Duodenal mucosa (tissue), 2 donors: ENCODE results near the gene MYO1G.

Experiments
- H3K27ac ChIP-seq: one replicate; pipeline ENCODE4 v1.7.0; 2013; ENCODE audit warnings: low read depth, low read length
- H3K27me3 ChIP-seq, 2 donors: one replicate each; pipeline ENCODE4 v1.7.0; 2013; ENCODE audit warnings: low read length in 2 of 2, control low read depth in 1 of 2; ENCODE audit not compliant: insufficient read depth in 2 of 2, control insufficient read depth in 1 of 2
- H3K36me3 ChIP-seq, 2 donors: one replicate each; pipeline ENCODE4 v1.7.0; 2013; ENCODE audit warnings: low read length in 2 of 2, control low read depth in 1 of 2; ENCODE audit not compliant: insufficient read depth in 2 of 2, control insufficient read depth in 1 of 2
- H3K4me1 ChIP-seq, 2 donors: one replicate each; pipeline ENCODE4 v1.7.0; 2013; ENCODE audit warnings: low read length in 2 of 2, control low read depth in 1 of 2; ENCODE audit not compliant: insufficient read depth in 2 of 2, control insufficient read depth in 1 of 2
- H3K4me3 ChIP-seq, 2 donors: one replicate each; pipeline ENCODE4 v1.7.0; 2013; ENCODE audit warnings: low read length in 2 of 2, low read depth in 1 of 2
- H3K9ac ChIP-seq, 2 donors: one replicate each; pipeline ENCODE4 v1.7.0; 2013; ENCODE audit warnings: low read length in 2 of 2, low read depth in 1 of 2
- H3K9me3 ChIP-seq, 2 donors: one replicate each; pipeline ENCODE4 v1.7.0; 2013; ENCODE audit warnings: low read length in 2 of 2, control low read depth in 1 of 2; ENCODE audit not compliant: control insufficient read depth in 1 of 2

Gene MYO1G

DNA sequence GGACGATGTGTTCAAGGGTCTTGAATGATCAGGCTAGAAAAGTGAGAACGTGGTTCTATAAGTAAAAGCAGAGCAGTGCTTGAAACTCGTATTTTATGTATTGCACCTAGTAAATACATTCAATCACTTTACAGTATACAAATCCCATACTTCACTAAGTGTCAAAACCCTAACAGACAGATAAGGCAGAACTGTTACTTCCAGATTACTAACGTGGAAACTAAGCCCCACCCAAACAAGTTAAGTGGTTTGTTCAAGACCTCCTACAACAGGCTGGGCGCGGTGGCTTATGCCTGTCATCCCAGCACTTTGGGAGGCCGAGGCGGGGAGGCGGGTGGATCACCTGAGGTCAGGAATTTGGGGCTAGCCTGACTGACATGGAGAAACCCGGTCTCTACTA, 9.2 kb upstream of the MYO1G start:
- Histone ChIP-seq H3K36me3 (peaks cover 14 to 23% of the 10 kb centered on the region in 2 donors), H3K4me3 (no peak overlapping the region), H3K27me3 (no peaks in the 10 kb centered on the region), H3K27ac (no peak overlapping the region), H3K9ac (no peak overlapping the region), H3K9me3 (no peaks in the 10 kb centered on the region), H3K4me1 (peaks cover 22 to 25% of the 10 kb centered on the region in 2 donors)

- peaks cover 19 to 28% of the 10 kb centered on the region in 2 donors for H3K36me3 ChIP-seq
- peaks cover 22 to 25% of the 10 kb centered on the region in 2 donors for H3K4me1 ChIP-seq
- no peaks in the 10 kb centered on the region for H3K27me3 ChIP-seq
- H3K9ac ChIP-seq = peak overlapping the region in 1 of 2 donors; percentile 96
- no peak overlapping the region for H3K27ac ChIP-seq
- H3K9me3 ChIP-seq = no peaks in the 10 kb centered on the region
- no peak overlapping the region for H3K4me3 ChIP-seq
These were observed 8.6 kb upstream of the MYO1G start for GRCh38 chr7:44987457-44987856.

DNA sequence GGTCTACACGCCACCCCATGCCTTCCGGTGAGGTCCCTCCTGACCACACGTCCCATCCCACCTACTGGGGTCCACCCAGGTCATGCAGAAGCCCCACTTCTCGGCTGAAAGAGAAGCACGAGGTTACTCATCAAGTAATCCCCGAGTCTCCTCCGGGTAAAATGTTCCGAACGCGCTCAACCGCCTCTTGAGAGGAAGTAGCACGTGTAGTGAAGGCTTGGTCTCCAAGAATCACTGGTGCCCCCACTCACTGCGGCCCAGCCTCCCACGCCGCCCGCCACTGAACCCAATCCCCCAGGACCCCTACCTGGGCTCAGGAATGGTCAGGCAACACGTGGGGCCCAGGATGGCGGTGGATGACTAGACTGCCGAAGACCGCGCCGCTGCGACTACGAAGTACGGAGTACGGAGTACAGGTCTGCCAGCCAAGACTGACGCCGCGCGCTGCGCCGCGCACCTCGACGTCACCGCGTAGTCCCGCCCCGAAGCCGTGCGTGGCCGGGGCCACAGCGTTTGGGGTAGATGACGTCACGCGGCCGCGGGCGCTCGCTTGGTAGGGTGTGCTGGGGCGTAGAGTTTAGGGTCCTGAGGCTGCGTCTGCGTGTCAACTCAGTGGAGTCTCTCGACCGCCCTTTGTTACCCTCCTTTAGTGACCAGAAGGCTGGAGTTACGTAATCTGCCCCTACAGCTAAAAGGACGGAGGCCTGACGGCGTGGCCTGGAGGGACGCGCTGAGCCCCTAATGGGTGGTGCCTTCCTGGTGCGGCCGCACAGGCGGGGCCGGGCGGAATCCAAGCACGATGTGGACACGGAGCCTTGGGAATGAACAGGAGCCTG, 7.6 kb upstream of the MYO1G start:
- Histone ChIP-seq H3K27me3 (no peaks in the 10 kb centered on the region), H3K4me3 (peak overlapping the region; percentile 76 to 89), H3K27ac (peak overlapping the region; percentile 93), H3K9ac (peak overlapping the region; percentile 95 to 96), H3K9me3 (no peaks in the 10 kb centered on the region), H3K36me3 (peaks cover 20 to 34% of the 10 kb centered on the region in 2 donors), H3K4me1 (peaks cover 22 to 25% of the 10 kb centered on the region in 2 donors)

GRCh38 chr7:44985900-44986217, 7.0 kb upstream of the MYO1G start:
- H3K9ac ChIP-seq = peak overlapping the region; percentile 95 to 96
- H3K4me1 ChIP-seq = peaks cover 25 to 29% of the 10 kb centered on the region in 2 donors
- H3K27ac ChIP-seq = peak overlapping the region; percentile 93
- H3K9me3 ChIP-seq = no peaks in the 10 kb centered on the region
- H3K36me3 ChIP-seq = peaks cover 20 to 40% of the 10 kb centered on the region in 2 donors
- peak overlapping the region; percentile 76 to 89 for H3K4me3 ChIP-seq
- no peaks in the 10 kb centered on the region for H3K27me3 ChIP-seq

DNA sequence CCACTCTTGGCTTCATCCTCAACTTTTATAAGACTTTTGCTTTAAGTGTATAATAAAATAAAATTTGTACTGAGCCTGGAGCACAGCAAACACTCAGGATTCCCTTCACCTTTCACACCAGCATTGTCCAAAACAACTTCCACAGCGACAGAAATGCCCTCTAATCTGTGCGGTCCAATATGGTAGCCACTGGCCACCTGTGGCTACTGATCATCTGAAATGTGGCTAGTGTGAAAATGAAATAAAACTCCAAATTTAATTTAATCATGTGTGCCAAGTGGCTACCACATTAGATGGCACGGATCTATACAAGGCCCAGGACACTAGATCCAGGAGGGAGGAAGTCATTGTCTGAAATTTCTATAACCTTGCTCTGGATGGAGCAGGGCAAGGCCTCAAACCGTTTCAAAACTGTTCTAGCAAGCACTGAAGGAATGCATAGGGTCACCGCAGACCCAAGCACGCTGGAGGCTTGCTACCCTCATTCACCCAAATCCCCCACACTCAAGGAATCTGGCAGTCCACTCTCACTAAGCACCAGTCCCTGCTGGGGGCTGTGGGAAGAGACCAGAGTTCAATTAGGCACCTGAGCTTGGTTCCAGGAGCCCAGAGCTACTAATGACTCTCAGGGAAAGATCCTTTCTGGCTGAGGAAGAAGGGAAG, 6.3 kb upstream of the MYO1G start:
- H3K4me1 ChIP-seq = peaks cover 32 to 36% of the 10 kb centered on the region in 2 donors
- peak overlapping the region; percentile 95 to 96 for H3K9ac ChIP-seq
- H3K27ac ChIP-seq = no peak overlapping the region
- H3K9me3 ChIP-seq = no peaks in the 10 kb centered on the region
- no peaks in the 10 kb centered on the region for H3K27me3 ChIP-seq
- peaks cover 20 to 44% of the 10 kb centered on the region in 2 donors for H3K36me3 ChIP-seq
- peak overlapping the region; percentile 76 to 89 for H3K4me3 ChIP-seq

DNA sequence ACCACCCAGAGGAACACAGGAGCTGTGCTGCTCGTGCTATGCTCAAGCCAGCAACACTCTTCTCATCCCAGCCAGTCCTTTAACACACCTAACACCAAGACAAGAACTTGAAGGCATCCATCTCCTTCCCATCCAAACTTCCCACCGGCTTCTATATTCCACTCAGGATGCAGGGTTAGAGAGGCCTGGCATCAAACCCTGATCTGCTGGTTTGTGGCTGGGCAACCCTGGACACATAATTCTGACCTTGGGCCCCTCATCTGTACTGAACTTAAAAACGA, 5.6 kb upstream of the MYO1G start:
- H3K36me3 ChIP-seq = peaks cover 20 to 47% of the 10 kb centered on the region in 2 donors
- H3K9me3 ChIP-seq = no peaks in the 10 kb centered on the region
- H3K27me3 ChIP-seq = no peaks in the 10 kb centered on the region
- H3K4me1 ChIP-seq = peaks cover 40 to 44% of the 10 kb centered on the region in 2 donors
- H3K27ac ChIP-seq = no peak overlapping the region
- peak overlapping the region; percentile 76 to 89 for H3K4me3 ChIP-seq
- H3K9ac ChIP-seq = no peak overlapping the region

DNA sequence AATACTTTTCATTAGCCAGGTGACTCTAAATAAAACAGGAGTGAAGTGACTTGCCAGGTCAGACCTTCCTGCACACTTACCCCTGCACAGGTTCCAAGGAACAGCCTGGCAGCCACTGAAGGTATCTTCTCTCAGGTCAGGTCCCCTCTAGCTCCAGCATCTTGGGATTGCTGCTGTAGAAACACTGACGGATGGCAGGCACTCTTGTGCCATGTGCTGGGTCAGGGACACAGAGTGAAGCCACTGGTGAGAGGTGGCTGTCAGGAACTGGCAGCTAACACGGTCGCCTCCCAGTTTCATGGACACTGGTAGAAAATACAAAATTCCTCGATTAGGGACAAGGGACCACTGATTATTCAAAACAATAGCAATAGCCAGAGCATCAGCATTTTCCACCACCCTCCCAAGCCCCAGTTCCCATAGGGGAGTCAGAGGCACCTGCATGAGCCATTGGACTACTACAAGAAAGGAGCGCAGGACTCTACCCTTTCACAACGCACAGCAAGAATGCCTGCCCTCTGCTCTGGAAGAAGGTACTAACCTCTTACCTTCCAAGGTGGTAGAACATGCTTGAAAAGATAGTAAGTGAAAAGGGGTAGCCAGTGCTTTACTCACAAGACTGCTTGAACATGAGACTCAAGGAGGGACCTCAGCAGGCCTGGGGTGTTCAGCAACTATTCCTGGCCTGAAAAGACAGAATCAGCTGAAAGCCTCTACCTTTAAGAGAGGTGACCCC, 5.1 kb upstream of the MYO1G start:
- Histone ChIP-seq H3K9me3 (no peaks in the 10 kb centered on the region), H3K9ac (no peak overlapping the region), H3K36me3 (peaks cover 20 to 48% of the 10 kb centered on the region in 2 donors), H3K27me3 (no peaks in the 10 kb centered on the region), H3K4me3 (peak overlapping the region in 1 of 2 donors; percentile 89), H3K4me1 (peaks cover 42 to 47% of the 10 kb centered on the region in 2 donors), H3K27ac (no peak overlapping the region)

DNA sequence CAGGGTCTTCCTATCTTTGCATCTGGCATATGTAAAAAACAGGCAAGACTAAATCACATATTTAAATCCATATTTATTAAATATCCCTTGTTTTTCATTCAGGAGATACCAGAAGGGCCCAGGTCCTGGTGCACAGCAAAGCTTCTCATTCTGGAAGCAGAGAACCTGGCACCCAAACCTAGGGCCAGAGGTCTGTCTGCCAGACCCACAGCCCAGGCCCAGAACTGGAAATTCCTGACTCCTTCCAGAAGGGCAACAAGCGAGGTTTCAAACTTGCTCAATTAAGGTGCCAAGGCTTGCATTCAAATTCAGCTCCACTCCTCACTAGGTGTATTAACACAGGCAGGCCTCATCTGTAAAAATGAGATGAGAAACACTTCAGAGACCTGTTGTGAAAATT, 4.2 kb upstream of the MYO1G start:
- peaks cover 20 to 48% of the 10 kb centered on the region in 2 donors for H3K36me3 ChIP-seq
- no peaks in the 10 kb centered on the region for H3K9me3 ChIP-seq
- no peak overlapping the region for H3K9ac ChIP-seq
- H3K4me1 ChIP-seq = peaks cover 42 to 55% of the 10 kb centered on the region in 2 donors
- no peak overlapping the region for H3K4me3 ChIP-seq
- no peak overlapping the region for H3K27ac ChIP-seq
- H3K27me3 ChIP-seq = no peaks in the 10 kb centered on the region

- H3K27me3 ChIP-seq = no peaks in the 10 kb centered on the region
- no peak overlapping the region for H3K4me3 ChIP-seq
- H3K9me3 ChIP-seq = no peaks in the 10 kb centered on the region
- H3K27ac ChIP-seq = no peak overlapping the region
- no peak overlapping the region for H3K9ac ChIP-seq
- H3K4me1 ChIP-seq = peaks cover 42 to 58% of the 10 kb centered on the region in 2 donors
- peaks cover 20 to 48% of the 10 kb centered on the region in 2 donors for H3K36me3 ChIP-seq
These were observed 3.7 kb upstream of the MYO1G start for GRCh38 chr7:44982535-44982923.
